Right lobe of liver (tissue), 6 donors: ENCODE measurements around the gene MAML2. TPM values are rescaled to one million over a fixed set of nuclear protein-coding genes. Genes with fewer than 3 reads are reported as not detected.
A peak's percentile ranks its signal among the peaks of the same experiment; 100 is the strongest.

Experiments used
- ATAC-seq, 4 donors: fragments of 200-7000 bp; cut with Tn5 transposase; one replicate each; pipeline ENCODE4 v1.9.1; 2020; ENCODE audit warnings: mild to moderate bottlenecking in 4 of 4, moderate library complexity in 4 of 4
- DNase-seq, 3 donors: peaks; one replicate each; pipeline ENCODE4 v3.0.0-alpha.2; 2020
- H3K27ac ChIP-seq, 3 donors: fragments of 200-600 bp; one replicate each; pipeline ENCODE4 v1.8.0; 2022
- H3K27me3 ChIP-seq, 2 donors: fragments of 200-600 bp; one replicate each; pipeline ENCODE4 v1.8.0; 2022
- H3K36me3 ChIP-seq, 4 donors: fragments of 200-600 bp; sonication (generic) in 1 of 4; one replicate each; pipeline versions ENCODE4 v1.5.1 to v1.8.0; 2017 to 2022; ENCODE audit warnings: control low read depth in 1 of 4
- H3K4me1 ChIP-seq, 4 donors: fragments of 200-600 bp; sonication (generic) in 1 of 4; one replicate each; pipeline versions ENCODE4 v1.5.1 to v1.8.0; 2017 to 2022; ENCODE audit warnings: control low read depth in 1 of 4
- H3K4me3 ChIP-seq, 3 donors: fragments of 200-600 bp; one replicate each; pipeline ENCODE4 v1.8.0; 2022
- H3K9me3 ChIP-seq, 4 donors: fragments of 200-600 bp; sonication (generic) in 1 of 4; one replicate each; pipeline versions ENCODE4 v1.5.1 to v1.8.0; 2017 to 2022; ENCODE audit warnings: control low read depth in 1 of 4
- POLR2A ChIP-seq: fragments of 450-650 bp; IDR thresholded peaks from one replicate; pipeline ENCODE4 v1.6.1; 2017; ENCODE audit warnings: antibody characterized with exemption, mild to moderate bottlenecking
- WGBS: methylation state at CpG from one replicate; pipeline ENCODE4 v1.1.6; 2018; ENCODE audit warnings: low coverage, low lambda C conversion rate; ENCODE audit not compliant: insufficient coverage; ENCODE audit errors: missing lambda C conversion rate; 5-methylcytosine and 5-hydroxymethylcytosine counted together
- intact Hi-C, 2 donors: fragments of 100-400 bp; cut with DNase I; formaldehyde crosslinking; loops; one replicate each; pipeline versions ENCODE4 v1.11.2 to v1.14.1; 2022
- total RNA-seq, 6 experiments: library from RNA; depleted of rRNA in 2 of 6; stranded (reverse); fragments of >200 nt in 2 of 6; fragmentation: NEBNext Ultra II Directional in 3 of 6; extraction: Animal tissue kit (Norgen Biotek cat#: 25700) in 3 of 6; gene quantifications; one replicate each; pipeline versions ENCODE4 v1.1.0 to v1.2.4, GENCODE V29; 2016 to 2023
- TF ChIP-seq, protein P1 (sequence below), 4 donors: fragments of 200-600 bp in 3 of 4; fragments of 450-650 bp in 1 of 4; IDR thresholded peaks; one replicate each; pipeline versions ENCODE4 v1.5.1 to v1.8.0; 2016 to 2022; ENCODE audit warnings: antibody characterized with exemption in 4 of 4, mild to moderate bottlenecking in 2 of 4
- donor health status: DM: no; HTN: yes; CAD: no.
- donor health status: DM: no; HTN: no; CAD: no.
- donor health status: DM: no; HTN: no; CAD: no.
- donor health status: DM: no; HTN: yes; CAD: no.
- donor health status: DM: no; HTN: yes; CAD: no.

The MAML2 gene
- total RNA-seq, 6 experiments from 2014 or later: 0.92 to 2.3 (median 1.9) TPM

DNA sequence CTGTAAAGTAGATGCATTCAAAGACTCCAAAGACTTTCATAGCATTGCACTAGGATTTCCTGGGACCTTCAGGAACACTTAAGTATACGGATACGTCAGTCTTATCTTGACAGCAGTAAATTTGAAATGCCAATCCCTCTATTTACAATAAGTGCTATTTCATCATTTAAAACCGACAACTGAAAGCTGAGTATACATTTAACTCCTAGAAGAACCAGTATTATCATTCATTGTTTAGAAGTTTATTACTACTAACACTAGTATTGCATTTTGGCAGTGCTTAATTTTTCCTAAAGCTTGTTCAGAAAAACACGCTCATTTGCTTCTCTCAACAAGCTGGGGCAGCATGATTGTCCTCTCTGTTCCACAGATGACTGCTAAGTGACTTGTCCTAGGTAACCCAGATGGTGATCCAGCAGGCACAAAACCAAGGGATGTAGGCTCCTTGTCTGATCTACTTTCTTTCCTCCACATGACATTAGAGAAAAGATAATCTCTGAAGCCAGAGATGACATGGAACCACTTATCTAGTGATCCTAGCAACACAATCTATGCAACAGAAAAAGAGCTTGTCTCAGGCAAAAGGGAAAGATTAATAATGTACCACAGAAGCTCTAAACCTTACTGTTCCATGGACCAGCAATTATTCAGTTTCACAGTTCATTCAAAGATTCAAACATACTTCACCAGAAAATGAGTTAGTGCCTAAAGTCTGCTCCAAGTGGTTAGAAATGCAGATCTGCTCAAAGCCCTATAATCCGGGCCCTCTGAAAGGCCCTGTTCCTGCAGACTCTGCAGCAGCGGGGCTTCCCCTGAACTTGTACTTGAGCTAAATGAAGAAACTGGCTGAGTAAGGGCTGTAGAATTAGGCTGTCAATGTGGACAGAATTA is 5.2 kb downstream of the MAML2 start:
- ATAC-seq (peak in 1 of 4 donors; percentile 23), DNase-seq (no peak)
- Histone ChIP-seq H3K36me3 (no peaks in the 10 kb centered on the region), H3K4me1 (peaks cover 0 to under 1% (median 0%) of the 10 kb centered on the region in 4 donors), H3K27ac (no peak overlapping the region), H3K9me3 (no peaks in the 10 kb centered on the region), H3K4me3 (no peak overlapping the region), H3K27me3 (no peaks in the 10 kb centered on the region)
- WGBS: 43% methylated on average over 6 of the region's 6 CpGs
- intact Hi-C loops: no loop called here
- TF ChIP-seq POLR2A: no peak
- TF ChIP-seq, protein P1, sequence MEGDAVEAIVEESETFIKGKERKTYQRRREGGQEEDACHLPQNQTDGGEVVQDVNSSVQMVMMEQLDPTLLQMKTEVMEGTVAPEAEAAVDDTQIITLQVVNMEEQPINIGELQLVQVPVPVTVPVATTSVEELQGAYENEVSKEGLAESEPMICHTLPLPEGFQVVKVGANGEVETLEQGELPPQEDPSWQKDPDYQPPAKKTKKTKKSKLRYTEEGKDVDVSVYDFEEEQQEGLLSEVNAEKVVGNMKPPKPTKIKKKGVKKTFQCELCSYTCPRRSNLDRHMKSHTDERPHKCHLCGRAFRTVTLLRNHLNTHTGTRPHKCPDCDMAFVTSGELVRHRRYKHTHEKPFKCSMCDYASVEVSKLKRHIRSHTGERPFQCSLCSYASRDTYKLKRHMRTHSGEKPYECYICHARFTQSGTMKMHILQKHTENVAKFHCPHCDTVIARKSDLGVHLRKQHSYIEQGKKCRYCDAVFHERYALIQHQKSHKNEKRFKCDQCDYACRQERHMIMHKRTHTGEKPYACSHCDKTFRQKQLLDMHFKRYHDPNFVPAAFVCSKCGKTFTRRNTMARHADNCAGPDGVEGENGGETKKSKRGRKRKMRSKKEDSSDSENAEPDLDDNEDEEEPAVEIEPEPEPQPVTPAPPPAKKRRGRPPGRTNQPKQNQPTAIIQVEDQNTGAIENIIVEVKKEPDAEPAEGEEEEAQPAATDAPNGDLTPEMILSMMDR (IDR thresholded peaks at IDR 0.05): no peak

DNA sequence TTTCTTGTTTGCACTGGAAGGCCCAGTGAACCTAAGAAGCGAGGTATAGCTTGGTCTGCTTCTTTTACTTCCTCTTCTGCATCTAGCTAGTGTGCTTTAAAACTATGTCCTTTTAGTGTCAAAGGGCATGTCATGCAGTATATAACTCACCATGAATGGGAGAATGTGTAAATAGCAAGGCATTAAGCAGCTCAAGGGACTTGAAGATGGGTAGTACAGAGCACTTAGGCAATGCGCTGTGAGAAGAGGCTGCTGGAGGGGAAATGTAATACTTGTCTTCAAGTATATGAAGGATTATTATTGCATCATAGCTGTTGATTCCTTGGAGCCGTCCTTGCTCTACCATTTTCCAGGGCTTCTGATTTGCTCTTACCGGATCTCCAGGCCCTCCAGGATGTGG is 7.6 kb downstream of the MAML2 start:
- Histone ChIP-seq H3K27ac (no peak overlapping the region), H3K4me3 (no peak overlapping the region), H3K9me3 (no peaks in the 10 kb centered on the region), H3K27me3 (no peaks in the 10 kb centered on the region), H3K4me1 (peaks cover 0 to 10% (median 3%) of the 10 kb centered on the region in 4 donors), H3K36me3 (no peaks in the 10 kb centered on the region)
- intact Hi-C loops: no loop called here
- 83% methylated on average over 4 of the region's 4 CpGs for WGBS
- DNase-seq (no peak), ATAC-seq (peak in 1 of 4 donors; percentile 10)
- no peak for TF ChIP-seq POLR2A
- TF ChIP-seq, protein P1 (IDR thresholded peaks at IDR 0.05): no peak

DNA sequence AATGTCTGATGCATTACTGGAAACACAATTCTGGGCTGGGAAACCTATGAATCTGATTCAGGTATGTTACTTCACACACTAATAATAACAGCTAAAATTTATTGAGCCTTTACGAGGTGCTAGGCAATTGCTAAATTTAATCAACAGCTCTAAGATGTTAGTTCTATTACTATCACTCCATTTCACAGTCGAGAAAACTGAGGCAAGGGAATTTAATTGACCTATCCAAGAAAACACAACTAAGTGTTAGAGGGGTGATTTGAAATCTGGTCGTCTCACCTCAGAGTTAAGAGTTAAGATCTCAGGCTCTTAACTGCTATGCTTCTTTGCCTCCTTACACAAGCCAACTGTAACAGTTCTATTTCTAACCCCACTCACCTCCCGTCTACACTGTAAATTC is 8.8 kb downstream of the MAML2 start:
- intact Hi-C loops: no loop called here
- Histone ChIP-seq H3K36me3 (no peaks in the 10 kb centered on the region), H3K4me3 (no peak overlapping the region), H3K27me3 (no peaks in the 10 kb centered on the region), H3K27ac (no peak overlapping the region), H3K9me3 (no peaks in the 10 kb centered on the region), H3K4me1 (peaks cover 0 to 10% (median 3%) of the 10 kb centered on the region in 4 donors)
- TF ChIP-seq, protein P1 (IDR thresholded peaks at IDR 0.05): no peak
- no peak for TF ChIP-seq POLR2A
- 73% methylated on average over 4 of the region's 4 CpGs for WGBS
- ATAC-seq (no peak), DNase-seq (no peak)

DNA sequence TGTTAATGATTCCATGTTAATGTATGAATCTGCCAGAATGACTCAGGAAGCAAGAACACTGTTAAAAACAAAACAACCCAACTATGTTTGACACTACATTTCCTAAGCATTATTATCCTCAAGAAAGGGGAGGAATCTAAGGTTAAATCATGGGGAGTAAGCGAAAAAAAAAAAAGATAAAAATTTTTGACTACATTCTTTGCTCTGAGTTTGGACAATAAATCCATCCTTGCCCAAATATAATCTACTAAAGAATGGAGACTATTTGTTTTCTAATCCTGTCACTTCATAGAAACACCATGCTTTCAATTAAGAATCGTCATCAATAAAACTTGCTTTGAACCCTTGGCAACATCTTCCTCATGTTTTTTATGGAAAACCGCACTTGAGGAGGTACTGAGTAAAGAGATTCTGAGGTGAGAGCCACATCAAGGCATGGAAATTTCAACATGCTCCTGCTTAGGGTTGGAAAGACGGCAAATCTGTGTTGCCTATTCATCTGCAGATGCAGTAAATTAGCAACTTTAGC is 9.7 kb downstream of the MAML2 start:
- H3K27me3 ChIP-seq: no peaks in the 10 kb centered on the region
- no peak for ATAC-seq
- intact Hi-C loops: no loop called here
- 85% methylated on average over 4 of the region's 4 CpGs for WGBS
- peaks cover 0 to 10% (median 3%) of the 10 kb centered on the region in 4 donors for H3K4me1 ChIP-seq
- DNase-seq: no peak
- TF ChIP-seq POLR2A: no peak
- TF ChIP-seq, protein P1 (IDR thresholded peaks at IDR 0.05): no peak
- H3K4me3 ChIP-seq: no peak overlapping the region
- H3K9me3 ChIP-seq: no peaks in the 10 kb centered on the region
- peak overlapping the region in 1 of 3 donors; percentile 4 for H3K27ac ChIP-seq
- no peaks in the 10 kb centered on the region for H3K36me3 ChIP-seq
